OCI-LY7 (cell line): Measurements from ENCODE around the gene AP2A1. TPM values are rescaled to one million over a fixed set of nuclear protein-coding genes. Genes with fewer than 3 reads are reported as not detected.

Experiments
- microRNA-seq: library from miRNA; unstranded; fragments of <30 nt; microRNA quantifications from one replicate; pipeline ENCODE4 v1.2.0, GENCODE V29; 2022; ENCODE audit warnings: borderline replicate concordance
- small RNA-seq: library from RNA; depleted of rRNA; stranded (forward); fragments of <200 nt; gene quantifications from one replicate; pipeline ENCODE3, GENCODE V24; 2014
- total RNA-seq, 2 experiments: library from RNA; depleted of rRNA in 1 of 2; stranded (reverse); fragments of >200 nt in 1 of 2; shearing (Covaris generic) in 1 of 2; gene quantifications; 2 replicates each; pipeline ENCODE4 v1.2.3, GENCODE V29; 2014 to 2022

The AP2A1 gene
- total RNA-seq, 2 experiments from 2014 or later = 46.9 to 47.4 TPM

Small RNA genes within 50 kb of the gene (microRNA-seq; reads per million reads assigned to microRNA genes)
- gene MIR4749 (not detected), gene MIR6799 (not detected), gene MIR6800 (3.8 reads per million)

Small RNA genes within 50 kb of the gene (small RNA-seq; reads per million reads assigned to genes)
- gene MIR4749 = not detected
- not detected for gene MIR6799
- gene RNU6-841P = 0.21 reads per million

Other genes with a start within 250 kb of the AP2A1 start
- gene RCN3, start 239.0 kb upstream of the AP2A1 start, total RNA-seq (2014; rRNA removed; shearing (Covaris generic)) = 0.77 and 1.4 TPM in 2 replicates
- gene RCN3, start 239.0 kb upstream of the AP2A1 start, total RNA-seq (2022) = 1.3 and 2.1 TPM in 2 replicates
- 74.7 and 84.0 TPM in 2 replicates for gene NOSIP, start 186.4 kb upstream of the AP2A1 start, total RNA-seq (2014; rRNA removed; shearing (Covaris generic))
- 35.1 and 42.7 TPM in 2 replicates for gene NOSIP, start 186.4 kb upstream of the AP2A1 start, total RNA-seq (2022)
- 2.7 and 4.7 TPM in 2 replicates for gene PRRG2, start 185.7 kb upstream of the AP2A1 start, total RNA-seq (2014; rRNA removed; shearing (Covaris generic))
- gene PRRG2, start 185.7 kb upstream of the AP2A1 start, total RNA-seq (2022) = 2.4 TPM in 2 replicates
- gene PRR12, start 175.8 kb upstream of the AP2A1 start, total RNA-seq (2014; rRNA removed; shearing (Covaris generic)) = 5.1 and 6.5 TPM in 2 replicates
- 32.8 and 40.0 TPM in 2 replicates for gene PRR12, start 175.8 kb upstream of the AP2A1 start, total RNA-seq (2022)
- gene RRAS, start 126.9 kb upstream of the AP2A1 start, total RNA-seq (2014; rRNA removed; shearing (Covaris generic)) = 3.4 and 4.7 TPM in 2 replicates
- gene RRAS, start 126.9 kb upstream of the AP2A1 start, total RNA-seq (2022) = 5.4 and 5.5 TPM in 2 replicates
- 12.4 and 15.0 TPM in 2 replicates for gene SCAF1, start 124.8 kb upstream of the AP2A1 start, total RNA-seq (2014; rRNA removed; shearing (Covaris generic))
- gene SCAF1, start 124.8 kb upstream of the AP2A1 start, total RNA-seq (2022) = 43.4 and 44.0 TPM in 2 replicates
- gene IRF3, start 101.1 kb upstream of the AP2A1 start, total RNA-seq (2014; rRNA removed; shearing (Covaris generic)) = 116 and 117 TPM in 2 replicates
- 96.6 and 98.5 TPM in 2 replicates for gene IRF3, start 101.1 kb upstream of the AP2A1 start, total RNA-seq (2022)
- 38.9 and 41.3 TPM in 2 replicates for gene BCL2L12, start 101.1 kb upstream of the AP2A1 start, total RNA-seq (2014; rRNA removed; shearing (Covaris generic))
- 65.4 and 75.5 TPM in 2 replicates for gene BCL2L12, start 101.1 kb upstream of the AP2A1 start, total RNA-seq (2022)
- 403 and 412 TPM in 2 replicates for gene PRMT1, start 89.7 kb upstream of the AP2A1 start, total RNA-seq (2014; rRNA removed; shearing (Covaris generic))
- 266 and 285 TPM in 2 replicates for gene PRMT1, start 89.7 kb upstream of the AP2A1 start, total RNA-seq (2022)
- 11.8 and 16.5 TPM in 2 replicates for gene ADM5, start 77.4 kb upstream of the AP2A1 start, total RNA-seq (2014; rRNA removed; shearing (Covaris generic))
- gene ADM5, start 77.4 kb upstream of the AP2A1 start, total RNA-seq (2022) = 15.3 and 17.9 TPM in 2 replicates
- gene CPT1C, start 75.9 kb upstream of the AP2A1 start, total RNA-seq (2014; rRNA removed; shearing (Covaris generic)) = 0.23 and 0.95 TPM in 2 replicates
- gene CPT1C, start 75.9 kb upstream of the AP2A1 start, total RNA-seq (2022) = 0.86 and 2.6 TPM in 2 replicates
- gene TSKS, start 3.7 kb upstream of the AP2A1 start, total RNA-seq (2014; rRNA removed; shearing (Covaris generic)) = not detected in 2 replicates
- not detected in 2 replicates for gene TSKS, start 3.7 kb upstream of the AP2A1 start, total RNA-seq (2022)
- 33.6 and 35.1 TPM in 2 replicates for gene FUZ, start 46.3 kb downstream of the AP2A1 start, total RNA-seq (2014; rRNA removed; shearing (Covaris generic))
- gene FUZ, start 46.3 kb downstream of the AP2A1 start, total RNA-seq (2022) = 28.1 and 34.6 TPM in 2 replicates
- gene MED25, start 51.3 kb downstream of the AP2A1 start, total RNA-seq (2014; rRNA removed; shearing (Covaris generic)) = 73.5 and 85.1 TPM in 2 replicates
- gene MED25, start 51.3 kb downstream of the AP2A1 start, total RNA-seq (2022) = 111 and 146 TPM in 2 replicates
- 101 and 124 TPM in 2 replicates for gene PTOV1, start 84.2 kb downstream of the AP2A1 start, total RNA-seq (2014; rRNA removed; shearing (Covaris generic))
- 105 and 114 TPM in 2 replicates for gene PTOV1, start 84.2 kb downstream of the AP2A1 start, total RNA-seq (2022)
- 65.4 and 90.9 TPM in 2 replicates for gene PNKP, start 100.6 kb downstream of the AP2A1 start, total RNA-seq (2014; rRNA removed; shearing (Covaris generic))
- gene PNKP, start 100.6 kb downstream of the AP2A1 start, total RNA-seq (2022) = 118 and 140 TPM in 2 replicates
- gene AKT1S1, start 110.4 kb downstream of the AP2A1 start, total RNA-seq (2014; rRNA removed; shearing (Covaris generic)) = 7.3 TPM in 2 replicates
- 19.8 and 21.2 TPM in 2 replicates for gene AKT1S1, start 110.4 kb downstream of the AP2A1 start, total RNA-seq (2022)
- 7.9 and 8.0 TPM in 2 replicates for gene TBC1D17, start 110.7 kb downstream of the AP2A1 start, total RNA-seq (2014; rRNA removed; shearing (Covaris generic))
- 24.0 and 31.1 TPM in 2 replicates for gene TBC1D17, start 110.7 kb downstream of the AP2A1 start, total RNA-seq (2022)
- gene IL4I1, start 129.9 kb downstream of the AP2A1 start, total RNA-seq (2014; rRNA removed; shearing (Covaris generic)) = 0.25 and 0.39 TPM in 2 replicates
- gene IL4I1, start 129.9 kb downstream of the AP2A1 start, total RNA-seq (2022) = 1.7 and 1.8 TPM in 2 replicates
- 265 and 268 TPM in 2 replicates for gene ATF5, start 162.2 kb downstream of the AP2A1 start, total RNA-seq (2014; rRNA removed; shearing (Covaris generic))
- 527 and 597 TPM in 2 replicates for gene ATF5, start 162.2 kb downstream of the AP2A1 start, total RNA-seq (2022)
- gene NUP62, start 162.5 kb downstream of the AP2A1 start, total RNA-seq (2014; rRNA removed; shearing (Covaris generic)) = 56.3 and 75.6 TPM in 2 replicates
- 70.1 and 76.3 TPM in 2 replicates for gene NUP62, start 162.5 kb downstream of the AP2A1 start, total RNA-seq (2022)
- not detected in 2 replicates for gene SIGLEC11, start 194.2 kb downstream of the AP2A1 start, total RNA-seq (2014; rRNA removed; shearing (Covaris generic))
- not detected in 2 replicates for gene SIGLEC11, start 194.2 kb downstream of the AP2A1 start, total RNA-seq (2022)